ENCODE results near the gene TBCD.

Gene TBCD

DNA sequence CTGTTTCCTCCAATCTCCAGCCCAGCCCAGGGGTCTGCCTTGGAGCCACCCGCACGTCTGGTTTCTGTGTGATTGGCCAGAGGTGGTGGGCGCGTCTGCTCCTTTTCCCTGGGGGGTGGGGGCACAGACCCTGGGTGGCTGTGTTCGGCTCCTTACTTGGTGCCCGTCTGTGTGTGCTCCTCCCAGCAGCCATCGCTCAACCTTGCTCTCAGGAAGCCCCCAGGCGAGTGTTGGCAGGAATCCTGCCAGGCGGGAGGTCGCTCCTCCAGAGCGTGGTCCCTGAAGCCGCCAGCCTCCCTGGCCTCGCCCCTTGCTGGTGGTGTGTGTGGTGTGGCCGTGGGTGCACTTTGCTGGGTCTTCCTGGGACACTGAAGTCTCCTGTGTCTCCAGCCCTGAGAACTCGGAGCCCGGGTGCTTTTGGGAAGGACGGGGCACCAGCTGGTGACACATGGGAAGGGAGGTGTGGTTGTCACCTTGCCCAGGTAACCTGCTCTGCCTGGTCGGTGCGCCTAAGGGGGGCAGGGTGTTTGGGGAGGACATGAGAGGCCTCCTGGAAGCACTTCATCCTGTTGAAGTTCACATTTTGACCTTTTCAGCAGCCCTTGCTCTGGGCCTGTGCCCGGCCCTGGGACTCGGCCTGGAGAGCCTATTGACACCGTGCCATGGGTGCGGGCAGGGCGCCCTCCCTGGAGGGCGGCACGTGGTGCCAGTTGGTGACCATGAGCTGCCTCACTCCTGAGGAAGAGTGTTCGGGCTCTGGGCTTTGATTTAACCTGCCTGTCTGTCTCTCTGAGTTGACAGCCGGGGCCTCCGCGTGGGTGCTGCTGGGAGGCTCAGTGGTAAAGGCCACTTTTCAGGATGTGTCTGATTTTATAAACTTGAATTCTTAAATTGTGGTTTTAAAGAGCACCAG, 137.0 kb downstream of the TBCD start:
- no peak for DNase-seq (ENCODE audit: low read depth)

DNA sequence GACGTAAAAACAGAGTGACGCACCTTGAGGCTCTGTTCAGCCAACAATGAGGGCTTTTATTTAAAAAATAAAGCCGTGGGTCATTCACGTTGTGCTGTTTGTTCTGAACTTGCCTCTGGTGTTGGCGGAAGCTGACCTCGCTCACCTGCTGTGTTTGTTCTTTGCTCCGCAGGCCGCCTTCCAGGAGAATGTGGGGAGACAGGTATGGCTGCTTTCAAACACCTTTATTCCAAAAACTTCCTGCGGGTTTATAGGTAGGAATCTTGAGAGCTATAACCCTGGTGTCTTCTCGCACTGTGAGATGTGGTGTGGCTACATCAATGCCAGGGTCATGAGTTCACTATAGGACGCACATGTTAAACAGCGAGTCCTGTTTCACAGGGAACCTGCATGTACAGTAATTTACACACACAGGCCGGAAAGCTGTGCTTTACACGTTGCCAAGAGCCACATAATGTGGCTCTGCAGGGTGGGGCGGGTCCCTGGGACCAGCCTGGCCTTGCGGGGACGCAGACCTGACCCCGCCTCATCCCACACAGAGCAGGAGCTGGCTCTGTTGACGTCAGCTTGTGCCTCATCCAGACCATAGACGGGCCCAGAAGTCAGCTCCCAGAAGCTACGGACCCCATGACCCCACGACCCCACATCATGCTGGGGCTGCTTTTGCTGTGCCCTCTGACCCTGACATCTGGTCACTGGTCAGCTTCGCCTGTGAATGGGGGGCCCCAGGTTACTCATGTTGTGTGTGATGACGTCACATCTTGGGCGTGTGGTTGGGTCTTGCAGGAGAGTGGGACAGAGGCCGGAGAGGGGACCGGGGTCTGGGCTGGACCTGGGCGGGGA, 137.9 kb downstream of the TBCD start:
- DNase-seq (ENCODE audit: low read depth) = no peak

DNA sequence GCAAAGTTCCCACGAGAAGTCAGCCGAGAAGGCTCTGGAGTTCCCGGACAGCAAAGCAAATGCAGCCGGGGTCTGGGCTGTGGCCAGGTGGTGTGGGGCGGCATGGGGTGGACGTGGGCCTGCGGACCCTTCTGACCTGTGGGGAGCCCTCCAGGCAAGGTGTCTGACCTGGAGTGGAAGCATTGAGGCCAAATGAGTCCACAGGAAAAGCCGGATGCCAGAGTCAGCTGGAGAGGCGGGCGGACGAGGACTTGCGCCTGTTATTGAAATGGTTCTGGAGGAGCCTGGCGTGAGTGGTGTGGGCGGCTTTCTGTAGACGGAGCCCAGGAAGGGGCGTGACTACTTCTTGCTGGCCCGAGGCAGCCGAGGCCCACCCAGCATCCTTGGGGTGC, 138.5 kb downstream of the TBCD start:
- DNase-seq (ENCODE audit: low read depth) = no peak

DNA sequence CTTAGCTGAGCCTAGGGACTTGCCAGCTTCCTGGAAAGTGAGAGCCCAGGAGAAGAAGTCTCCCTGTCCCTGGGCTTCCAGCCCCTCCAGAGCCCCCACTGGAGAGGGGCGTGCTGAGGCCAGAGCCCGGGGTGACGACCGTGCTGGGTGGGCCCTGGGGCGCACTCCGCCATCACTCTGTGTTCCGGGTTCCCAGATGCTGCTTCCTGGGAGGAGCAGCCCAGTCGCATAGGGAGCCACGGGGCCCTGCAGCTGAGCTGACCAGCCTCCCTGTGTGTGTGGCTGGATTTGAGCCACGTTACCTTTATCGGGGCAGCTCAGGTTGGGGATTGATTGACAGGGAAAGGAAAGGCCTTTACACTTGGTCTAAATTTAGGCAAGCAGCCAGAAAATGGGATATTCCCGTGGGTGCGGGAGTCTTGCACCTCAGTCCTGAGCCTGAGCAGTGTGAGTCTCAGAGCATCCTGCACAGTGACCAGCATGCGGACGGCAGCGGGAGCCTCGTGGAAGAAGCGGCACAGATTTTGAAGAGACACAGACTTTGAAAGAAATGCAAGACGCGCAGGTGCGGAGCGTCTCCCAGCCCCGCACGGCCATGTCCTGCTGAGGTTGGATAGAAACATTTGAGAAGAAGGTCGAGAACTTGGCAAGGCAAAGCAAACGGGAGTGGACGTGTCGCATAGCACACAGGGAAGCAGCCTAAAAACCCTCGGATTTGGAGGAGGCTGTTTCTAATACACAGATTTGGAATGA, 139.2 kb downstream of the TBCD start:
- DNase-seq (ENCODE audit: low read depth) = no peak

DNA sequence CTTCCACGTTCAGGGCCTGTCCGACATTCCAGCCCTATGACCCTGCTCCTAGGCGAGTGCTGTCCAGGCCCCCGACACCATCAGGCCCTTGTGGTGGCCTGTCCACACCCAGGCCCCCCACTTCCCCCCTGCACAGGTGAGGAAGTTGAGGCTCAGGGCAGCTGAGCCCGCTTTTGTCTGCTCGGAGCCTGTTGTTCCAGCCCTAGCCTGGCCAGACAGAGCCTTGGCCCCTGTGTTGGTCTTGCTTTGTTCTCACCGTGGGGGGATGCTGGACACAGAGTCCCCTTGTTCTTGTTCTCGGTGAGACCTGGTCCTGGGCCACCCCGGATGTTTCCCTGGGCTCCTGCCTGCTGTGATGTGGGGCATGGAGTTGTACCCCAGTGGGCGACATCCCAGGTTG, 140.0 kb downstream of the TBCD start:
- no peak for DNase-seq (ENCODE audit: low read depth)

DNA sequence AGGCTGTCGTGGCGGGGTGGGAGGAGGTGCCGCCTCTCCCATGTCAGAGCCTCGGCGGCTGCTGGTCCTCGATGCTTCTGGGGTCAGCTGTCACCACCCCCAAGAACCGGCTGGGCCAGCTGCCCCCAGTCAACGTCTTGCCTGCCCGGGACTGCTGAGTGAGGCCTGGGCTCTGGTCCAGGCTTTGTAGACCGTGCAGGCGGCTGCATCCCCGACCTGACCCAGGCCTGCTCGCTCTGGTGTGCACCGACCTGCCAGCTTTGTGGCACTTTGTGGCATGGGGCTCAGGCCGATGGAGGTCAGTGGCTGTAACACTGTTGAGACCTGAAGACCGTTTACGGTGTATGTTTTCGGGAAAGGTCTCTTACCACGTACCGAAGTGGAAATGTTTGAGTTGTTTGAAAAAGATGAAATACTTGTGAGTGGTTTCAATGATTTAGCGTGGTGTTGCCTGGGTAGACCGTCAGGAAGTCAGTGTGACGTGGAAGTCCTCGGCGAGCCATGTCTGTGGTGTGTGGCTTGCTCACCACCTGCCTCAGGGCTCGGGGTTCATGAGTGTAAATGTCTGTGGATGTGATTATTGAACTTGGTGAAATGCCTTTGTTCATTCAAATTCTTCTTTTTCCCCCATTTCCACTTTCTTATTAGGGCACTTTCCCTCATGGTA, 141.2 kb downstream of the TBCD start:
- no peak for DNase-seq (ENCODE audit: low read depth)

DNA sequence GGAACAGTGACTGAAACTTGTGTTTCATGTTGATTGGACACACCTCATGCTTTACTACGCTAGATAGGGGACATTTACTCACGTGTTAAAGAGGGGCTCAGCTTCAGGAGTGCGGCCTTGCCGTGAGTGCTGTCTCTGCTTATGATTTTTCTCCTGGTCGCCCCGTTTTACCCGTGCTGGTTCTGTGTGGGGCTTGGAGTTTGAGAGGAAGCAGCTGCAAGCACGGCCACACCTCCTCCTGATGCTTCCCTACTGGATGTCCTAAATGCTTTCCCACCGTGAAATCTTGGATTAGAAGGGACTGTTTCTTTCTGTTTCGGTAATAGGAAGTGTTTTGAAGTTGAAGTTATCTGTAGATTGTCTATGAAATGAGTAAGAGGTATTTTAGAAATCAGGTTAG, 141.9 kb downstream of the TBCD start:
- no peak for DNase-seq (ENCODE audit: low read depth)

DNA sequence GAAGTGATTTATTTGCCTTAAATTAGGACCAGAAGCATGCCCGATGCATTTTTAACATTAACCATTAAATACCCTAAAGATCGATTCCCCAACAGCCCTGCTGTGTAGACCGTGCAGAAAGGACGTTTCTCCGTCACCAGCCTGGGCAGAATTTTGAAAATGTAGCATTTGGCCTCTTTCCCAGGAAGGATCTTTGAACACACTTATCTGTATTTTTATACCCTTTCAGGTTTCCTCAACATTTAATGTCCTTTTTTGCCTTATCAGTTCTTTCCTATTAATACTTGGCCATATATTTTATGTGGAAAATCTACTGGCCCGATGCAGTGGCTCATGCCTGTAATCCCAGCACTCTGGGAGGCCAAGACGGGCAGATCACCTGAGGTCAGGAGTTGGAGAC, 142.5 kb downstream of the TBCD start:
- no peak for DNase-seq (ENCODE audit: low read depth)

DNA sequence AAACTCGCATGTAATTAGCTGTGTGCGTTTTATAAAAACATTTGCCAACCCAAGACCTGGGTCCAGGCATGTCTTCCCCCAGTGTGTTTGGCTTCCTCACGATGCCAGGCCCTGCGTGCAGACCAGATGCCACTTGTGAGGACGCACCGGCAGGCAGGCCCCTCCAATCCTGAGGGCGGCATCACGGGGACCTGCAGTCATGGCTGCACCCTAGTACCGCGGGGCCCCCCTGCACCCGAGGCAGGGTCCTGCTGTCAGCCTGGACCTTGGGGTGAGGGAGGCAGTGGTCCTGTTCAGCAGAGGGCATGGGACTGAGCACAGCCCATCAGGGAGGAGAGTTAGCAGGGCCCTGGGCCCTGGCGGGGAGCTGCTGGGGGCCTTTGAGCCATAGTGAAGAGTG, 143.2 kb downstream of the TBCD start:
- no peak for DNase-seq (ENCODE audit: low read depth)

DNA sequence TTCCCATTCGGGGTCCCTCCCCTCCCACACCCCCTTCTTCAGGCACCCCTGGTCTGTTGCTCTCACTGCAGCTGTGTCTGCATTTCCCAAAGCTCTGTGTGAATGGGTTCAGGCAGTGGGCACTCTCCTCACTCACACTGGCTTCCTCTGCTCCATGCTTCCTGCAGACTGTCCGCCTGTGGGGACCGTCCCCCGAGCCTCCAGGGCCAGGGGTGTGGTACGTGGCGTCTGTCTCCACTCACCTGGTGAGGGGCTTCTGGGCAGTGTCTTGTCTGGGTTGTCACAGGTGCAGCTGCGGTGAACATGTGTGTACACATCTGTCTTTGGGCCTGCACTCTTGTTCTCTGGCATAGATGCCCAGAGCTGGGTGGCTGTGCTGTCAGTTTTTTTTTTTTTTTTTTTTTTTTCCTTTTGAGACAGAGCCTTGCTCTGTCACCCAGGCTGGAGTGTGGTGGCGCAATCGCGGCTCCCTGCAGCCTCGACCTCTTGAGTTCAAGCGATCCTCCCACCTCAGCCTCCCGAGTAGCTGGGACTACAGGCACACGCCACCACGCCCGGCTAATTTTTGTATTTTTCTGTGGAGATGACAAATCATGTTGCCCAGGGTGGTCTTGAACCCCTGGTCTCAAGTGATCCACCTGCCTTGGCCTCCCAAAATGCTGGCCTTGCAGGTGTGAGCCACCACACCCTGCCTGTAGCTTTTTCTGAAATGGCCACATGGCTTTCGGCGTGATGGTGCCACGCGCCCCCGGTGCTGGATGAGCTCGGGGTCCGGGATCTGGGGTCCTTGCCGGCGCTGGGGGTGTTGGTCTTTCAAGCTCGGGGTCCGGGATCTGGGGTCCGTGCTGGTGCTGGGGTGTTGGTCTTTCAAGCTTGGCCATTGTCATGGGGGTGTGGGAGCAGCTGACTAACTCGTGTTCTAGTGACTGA, 144.5 kb downstream of the TBCD start:
- no peak for DNase-seq (ENCODE audit: low read depth)

DNA sequence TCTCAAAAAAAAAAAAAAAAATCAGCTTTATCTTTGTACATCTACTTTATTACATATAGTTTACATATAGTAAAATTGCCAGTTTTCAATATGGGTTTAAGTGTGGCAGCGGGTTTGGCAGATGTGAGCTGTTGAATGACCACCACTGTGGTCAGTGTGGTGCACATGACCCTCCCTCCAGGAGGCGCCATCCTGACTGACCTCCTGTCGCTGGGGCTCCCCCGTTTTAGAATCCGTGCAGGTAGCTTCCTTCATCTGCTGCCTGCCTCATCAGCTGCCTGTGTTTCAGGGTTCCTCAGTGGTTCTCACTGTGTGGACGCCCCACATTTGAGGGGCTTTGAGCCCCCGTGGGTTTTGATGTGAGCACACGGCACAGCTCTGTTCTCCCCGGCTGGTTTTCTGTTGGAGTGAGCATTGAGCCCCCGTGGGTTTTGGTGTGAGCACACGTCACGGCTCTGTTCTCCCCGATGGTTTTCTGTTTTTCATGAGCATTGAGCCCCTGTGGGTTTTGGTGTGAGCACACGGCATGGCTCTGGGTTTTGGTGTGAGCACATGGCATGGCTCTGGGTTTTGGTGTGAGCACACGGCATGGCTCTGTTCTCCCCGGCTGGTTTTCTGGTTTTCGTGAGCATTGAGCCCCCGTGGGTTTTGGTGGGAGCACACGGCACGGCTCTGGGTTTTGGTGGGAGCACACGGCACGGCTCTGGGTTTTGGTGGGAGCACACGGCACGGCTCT, 145.8 kb downstream of the TBCD start:
- no peak for DNase-seq (ENCODE audit: low read depth)

DNA sequence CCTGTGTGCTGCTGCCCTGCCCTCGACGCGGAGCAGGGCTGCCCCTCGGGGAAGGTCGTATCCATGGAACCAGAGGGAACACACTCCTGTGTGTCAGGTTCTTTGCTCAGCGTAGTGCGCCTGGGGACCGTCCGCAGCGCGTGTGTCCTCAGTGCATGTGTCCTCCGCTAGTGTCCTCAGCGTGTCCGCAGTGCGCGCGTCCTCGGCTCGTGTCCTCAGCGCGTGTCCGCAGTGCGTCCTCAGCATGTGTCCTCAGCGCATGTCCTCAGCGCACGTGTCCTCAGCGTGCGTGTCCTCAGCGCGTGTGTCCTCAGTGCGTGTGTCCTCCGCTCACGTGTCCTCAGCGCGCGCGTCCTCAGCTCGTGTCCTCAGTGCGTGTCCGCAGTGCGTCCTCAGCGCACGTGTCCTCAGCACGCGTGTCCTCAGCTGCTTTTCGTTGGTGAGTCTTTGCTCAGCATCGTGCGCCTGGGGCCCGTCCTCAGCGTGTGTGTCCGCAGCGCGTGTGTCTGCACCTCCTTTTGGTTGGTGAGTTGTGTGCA, 147.2 kb downstream of the TBCD start:
- DNase-seq (ENCODE audit: low read depth) = no peak

DNA sequence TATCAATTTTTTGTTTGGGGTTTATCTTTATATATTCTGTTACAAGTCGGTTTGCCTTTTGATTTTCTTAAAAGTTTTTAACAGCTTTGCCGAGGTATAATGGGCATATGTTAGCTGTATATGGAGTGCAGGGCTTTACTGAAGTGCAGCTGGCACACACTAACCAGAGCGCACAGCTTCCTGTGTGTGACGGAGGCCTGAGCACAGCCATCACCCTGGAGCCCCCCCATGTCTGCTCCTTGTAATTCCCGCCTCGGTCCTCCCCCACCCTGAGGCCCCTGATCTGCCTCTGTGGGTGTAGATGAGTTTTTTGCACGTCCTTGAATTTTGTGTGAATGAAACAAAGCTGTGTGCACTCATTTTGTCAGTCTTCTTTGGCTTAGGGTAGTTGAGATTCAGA, 148.1 kb downstream of the TBCD start:
- no peak for DNase-seq (ENCODE audit: low read depth)

DNA sequence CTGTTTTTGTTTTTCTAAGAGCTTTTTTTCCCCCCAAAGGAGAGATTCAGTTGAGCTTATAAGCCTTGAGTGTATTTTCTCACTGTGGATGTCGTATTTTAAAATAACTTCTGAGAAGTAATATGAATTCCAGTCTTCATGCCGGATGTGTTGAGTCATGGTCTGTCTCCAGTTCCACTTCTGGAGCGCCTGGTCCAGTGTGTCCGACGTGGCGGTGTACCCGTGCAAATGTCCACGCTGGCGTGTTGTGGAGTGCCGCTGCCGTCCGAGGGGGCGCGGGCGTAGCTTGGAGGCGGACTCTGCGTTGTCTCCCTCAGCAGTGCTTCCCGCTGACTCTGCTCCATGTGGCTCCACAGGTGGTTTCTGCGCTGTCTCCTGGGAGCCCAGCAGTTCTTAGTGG, 148.9 kb downstream of the TBCD start:
- no peak for DNase-seq (ENCODE audit: low read depth)

DNA sequence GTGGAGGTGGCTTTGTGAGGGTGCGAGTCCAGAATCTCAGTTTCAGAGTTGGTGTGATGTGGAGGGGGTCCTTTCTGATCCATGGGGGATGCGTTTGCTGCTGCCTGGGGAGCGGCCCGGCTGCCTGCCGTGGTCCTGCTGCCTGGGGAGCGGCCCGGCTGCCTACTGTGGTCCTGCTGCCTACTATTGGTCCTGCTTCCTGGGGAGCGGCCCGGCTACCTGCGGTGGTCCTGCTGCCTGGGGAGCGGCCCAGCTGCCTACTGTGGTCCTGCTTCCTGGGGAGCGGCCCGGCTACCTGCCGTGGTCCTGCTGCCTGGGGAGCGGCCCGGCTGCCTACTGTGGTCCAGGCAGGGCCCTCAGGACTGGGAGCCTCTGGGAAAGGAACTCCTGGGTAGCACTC, 149.5 kb downstream of the TBCD start:
- no peak for DNase-seq (ENCODE audit: low read depth)

DNA sequence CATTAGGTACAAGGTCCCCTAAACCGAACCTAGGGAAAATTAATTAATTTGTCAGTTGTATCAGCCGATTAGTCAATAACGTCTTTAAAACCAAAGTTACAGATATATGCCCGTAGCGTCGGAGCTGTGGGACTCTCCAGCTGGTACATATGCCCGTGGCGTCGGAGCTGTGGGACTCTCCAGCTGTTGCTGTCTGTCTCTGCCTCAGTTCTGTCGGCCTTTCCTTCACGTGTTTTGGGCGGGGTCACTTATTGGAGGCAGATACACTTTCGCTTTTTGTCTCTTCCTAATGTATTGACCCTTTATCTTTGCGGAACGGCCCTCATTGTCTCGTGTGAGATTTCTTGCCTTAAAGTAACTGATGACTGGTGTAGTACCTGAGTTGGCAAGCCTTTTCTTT, 150.0 kb downstream of the TBCD start:
- no peak for DNase-seq (ENCODE audit: low read depth)

DNA sequence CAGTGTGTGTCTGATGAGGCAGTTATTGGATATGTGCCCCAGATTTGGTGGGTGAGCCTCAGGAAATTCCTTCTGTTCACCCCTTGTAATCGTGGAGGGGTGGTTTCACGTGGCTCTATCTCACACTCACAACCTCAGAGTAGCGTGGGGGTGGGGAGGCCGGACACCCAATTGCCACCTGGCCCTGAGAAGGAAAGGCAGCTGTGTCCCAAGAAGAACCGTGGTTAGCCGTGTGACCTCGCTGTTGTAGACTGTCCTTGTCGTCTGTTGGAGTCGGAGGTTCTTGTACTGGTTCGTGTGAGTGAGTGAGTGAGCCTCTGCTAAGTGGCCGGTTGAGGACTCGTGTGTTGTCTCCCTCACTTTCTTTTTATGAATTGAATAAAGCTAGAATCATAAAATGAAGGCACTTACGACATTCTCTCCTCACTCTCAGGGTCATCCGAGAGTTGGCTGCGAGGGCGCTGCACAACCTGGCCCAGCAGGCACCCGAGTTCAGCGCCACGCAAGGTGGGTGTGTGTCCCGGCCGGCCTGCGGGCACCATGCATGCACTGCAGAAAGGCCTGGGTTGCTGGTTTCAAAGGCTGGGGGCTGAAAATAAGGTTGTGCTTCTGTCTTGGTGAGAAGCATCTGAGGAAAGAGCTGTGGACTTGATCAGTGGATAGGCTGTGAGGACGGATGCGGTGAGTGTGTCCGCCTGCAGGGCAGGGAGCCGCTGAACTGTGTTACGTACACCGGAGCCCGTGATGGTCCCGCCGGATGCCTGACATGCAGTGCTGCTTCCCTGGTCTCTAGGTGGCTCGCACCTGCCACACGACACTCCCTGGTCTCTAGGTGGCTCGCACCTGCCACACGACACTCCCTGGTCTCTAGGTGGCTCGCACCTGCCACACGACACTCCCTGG, 151.4 kb downstream of the TBCD start:
- DNase-seq (ENCODE audit: low read depth) = no peak

DNA sequence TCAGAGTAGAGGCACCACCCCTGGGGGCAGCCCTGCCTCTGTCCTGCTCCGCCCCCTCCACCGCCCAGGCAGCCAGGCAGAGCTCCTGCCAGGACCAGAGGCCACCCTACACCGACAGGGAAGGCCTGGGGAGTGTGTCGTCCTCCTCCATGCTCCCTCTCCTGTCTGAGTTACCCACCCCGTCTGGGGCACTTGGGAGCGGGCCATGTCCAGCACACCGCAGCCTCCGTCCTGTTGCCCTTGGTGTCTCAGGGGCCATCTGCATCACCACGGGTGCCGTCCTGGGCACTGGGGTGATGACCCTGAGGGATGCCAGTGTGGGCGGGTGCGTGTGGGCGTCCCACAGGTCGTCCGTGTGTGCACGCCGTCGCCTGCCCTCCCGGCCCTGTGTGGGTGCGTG, 153.3 kb downstream of the TBCD start:
- no peak for DNase-seq (ENCODE audit: low read depth)

Data from GM04503 (cell line).